Measurements from ENCODE around the gene BCO1. TPM values are rescaled to one million over a fixed set of nuclear protein-coding genes. Genes with fewer than 3 reads are reported as not detected.

Gene BCO1
- total RNA-seq, 1 donor, result not detected

DNA sequence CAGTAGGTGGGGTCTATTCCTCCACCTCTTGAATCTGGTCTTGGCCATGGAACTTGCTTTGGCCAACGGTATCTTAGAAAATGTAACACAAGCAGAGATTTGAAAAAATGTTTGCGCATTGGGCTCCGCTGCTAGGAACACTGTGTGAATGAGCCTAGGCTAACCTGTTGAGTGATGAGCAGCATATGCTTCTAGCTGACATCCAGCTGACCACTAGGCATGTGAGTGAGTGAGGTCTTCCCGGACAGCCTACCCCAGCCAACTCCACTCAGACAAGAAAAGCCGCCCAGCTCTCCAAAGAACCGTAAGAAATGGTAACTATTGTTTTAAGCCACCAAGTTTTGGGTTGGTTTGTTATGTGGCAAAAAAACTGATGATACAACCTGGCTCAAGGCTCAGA is 31.4 kb upstream of the BCO1 start:
- no peak overlapping the region for H2AFZ ChIP-seq (ENCODE audit: low read length)
- no peak for DNase-seq (ENCODE audit: insufficient read length, low spot score, missing footprints)
- H3K27me3 ChIP-seq (ENCODE audit: insufficient read depth, low read length), result peaks cover 29% of the 10 kb centered on the region
- no peaks in the 10 kb centered on the region for H4K20me1 ChIP-seq (ENCODE audit: insufficient read depth, low read length)
- H3K79me2 ChIP-seq (ENCODE audit: insufficient read depth, low read length), result no peaks in the 10 kb centered on the region
- no peak overlapping the region for H3K27ac ChIP-seq (ENCODE audit: low read depth, low read length)
- no peaks in the 10 kb centered on the region for H3K4me1 ChIP-seq (ENCODE audit: insufficient read depth, low read length)
- no peak overlapping the region for H3K4me3 ChIP-seq (ENCODE audit: insufficient read depth, low read length)
- no peaks in the 10 kb centered on the region for H3K9me3 ChIP-seq (ENCODE audit: low read depth, low read length)
- H3K4me2 ChIP-seq (ENCODE audit: insufficient read depth, low read length), result no peak overlapping the region
- no peaks in the 10 kb centered on the region for H3K36me3 ChIP-seq (ENCODE audit: insufficient read depth, low read length)
- TF ChIP-seq, protein P1, sequence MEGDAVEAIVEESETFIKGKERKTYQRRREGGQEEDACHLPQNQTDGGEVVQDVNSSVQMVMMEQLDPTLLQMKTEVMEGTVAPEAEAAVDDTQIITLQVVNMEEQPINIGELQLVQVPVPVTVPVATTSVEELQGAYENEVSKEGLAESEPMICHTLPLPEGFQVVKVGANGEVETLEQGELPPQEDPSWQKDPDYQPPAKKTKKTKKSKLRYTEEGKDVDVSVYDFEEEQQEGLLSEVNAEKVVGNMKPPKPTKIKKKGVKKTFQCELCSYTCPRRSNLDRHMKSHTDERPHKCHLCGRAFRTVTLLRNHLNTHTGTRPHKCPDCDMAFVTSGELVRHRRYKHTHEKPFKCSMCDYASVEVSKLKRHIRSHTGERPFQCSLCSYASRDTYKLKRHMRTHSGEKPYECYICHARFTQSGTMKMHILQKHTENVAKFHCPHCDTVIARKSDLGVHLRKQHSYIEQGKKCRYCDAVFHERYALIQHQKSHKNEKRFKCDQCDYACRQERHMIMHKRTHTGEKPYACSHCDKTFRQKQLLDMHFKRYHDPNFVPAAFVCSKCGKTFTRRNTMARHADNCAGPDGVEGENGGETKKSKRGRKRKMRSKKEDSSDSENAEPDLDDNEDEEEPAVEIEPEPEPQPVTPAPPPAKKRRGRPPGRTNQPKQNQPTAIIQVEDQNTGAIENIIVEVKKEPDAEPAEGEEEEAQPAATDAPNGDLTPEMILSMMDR (IDR thresholded peaks at IDR 0.05; ENCODE audit: extremely low read depth, low read depth, low read length), result no peak

- H3K36me3 ChIP-seq (ENCODE audit: insufficient read depth, low read length), result no peaks in the 10 kb centered on the region
- TF ChIP-seq, protein P1 (IDR thresholded peaks at IDR 0.05; ENCODE audit: extremely low read depth, low read depth, low read length), result no peak
- DNase-seq (ENCODE audit: insufficient read length, low spot score, missing footprints), result no peak
Observed at GRCh38 chr16:81210807-81211206, 27.7 kb upstream of the BCO1 start.

DNA sequence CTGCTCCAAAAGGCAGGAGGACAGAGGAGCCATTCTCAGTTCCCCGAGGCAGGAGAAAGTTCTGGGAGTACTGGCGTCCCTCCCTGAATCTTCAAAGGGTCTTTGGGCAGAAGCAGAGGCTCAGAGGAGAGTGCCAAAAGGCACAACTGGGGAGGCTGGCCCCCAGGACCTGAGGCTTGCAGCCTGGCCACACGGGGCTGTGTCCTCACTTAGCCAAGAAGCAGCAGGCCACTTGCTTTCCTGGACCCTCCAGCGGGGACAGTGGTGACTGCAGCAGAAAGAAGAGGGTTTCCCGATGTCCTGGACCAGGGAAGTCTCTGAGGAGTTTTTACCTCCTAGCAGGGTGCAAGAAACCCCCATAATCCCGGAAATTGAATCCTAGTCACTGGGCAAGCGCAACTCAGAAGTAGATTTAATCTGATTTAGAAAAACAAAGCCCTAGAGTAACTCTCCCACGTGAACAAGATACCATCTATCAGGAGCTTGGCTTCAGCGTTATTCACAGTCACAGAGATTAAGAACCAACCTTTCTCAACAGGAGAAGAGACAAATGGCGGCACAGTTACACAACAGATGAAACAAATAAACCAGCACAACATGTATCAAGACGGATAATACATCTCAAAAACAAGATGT is 25.5 kb upstream of the BCO1 start:
- TF ChIP-seq, protein P1 (IDR thresholded peaks at IDR 0.05; ENCODE audit: extremely low read depth, low read depth, low read length), result no peak
- DNase-seq (ENCODE audit: insufficient read length, low spot score, missing footprints), result no peak
- Histone ChIP-seq H3K36me3 (ENCODE audit: insufficient read depth, low read length) (no peaks in the 10 kb centered on the region), H3K4me1 (ENCODE audit: insufficient read depth, low read length) (no peaks in the 10 kb centered on the region), H3K4me2 (ENCODE audit: insufficient read depth, low read length) (no peak overlapping the region), H3K27me3 (ENCODE audit: insufficient read depth, low read length) (peaks cover 27% of the 10 kb centered on the region), H3K9me3 (ENCODE audit: low read depth, low read length) (no peaks in the 10 kb centered on the region), H3K27ac (ENCODE audit: low read depth, low read length) (no peak overlapping the region), H3K4me3 (ENCODE audit: insufficient read depth, low read length) (no peak overlapping the region), H3K79me2 (ENCODE audit: insufficient read depth, low read length) (no peaks in the 10 kb centered on the region), H4K20me1 (ENCODE audit: insufficient read depth, low read length) (no peaks in the 10 kb centered on the region), H2AFZ (ENCODE audit: low read length) (no peak overlapping the region)

More at GRCh38 chr16:81210807-81211206, 27.7 kb upstream of the BCO1 start:
- Histone ChIP-seq H3K27ac (ENCODE audit: low read depth, low read length) (no peak overlapping the region), H3K9me3 (ENCODE audit: low read depth, low read length) (no peaks in the 10 kb centered on the region), H4K20me1 (ENCODE audit: insufficient read depth, low read length) (no peaks in the 10 kb centered on the region), H3K79me2 (ENCODE audit: insufficient read depth, low read length) (no peaks in the 10 kb centered on the region), H3K4me1 (ENCODE audit: insufficient read depth, low read length) (no peaks in the 10 kb centered on the region), H3K4me2 (ENCODE audit: insufficient read depth, low read length) (no peak overlapping the region), H3K27me3 (ENCODE audit: insufficient read depth, low read length) (peaks cover 37% of the 10 kb centered on the region), H3K4me3 (ENCODE audit: insufficient read depth, low read length) (no peak overlapping the region), H2AFZ (ENCODE audit: low read length) (no peak overlapping the region)

GRCh38 chr16:81214745-81215166 is 23.7 kb upstream of the BCO1 start:
- TF ChIP-seq, protein P1 (IDR thresholded peaks at IDR 0.05; ENCODE audit: extremely low read depth, low read depth, low read length), result peak; percentile 50
- Histone ChIP-seq H3K4me2 (ENCODE audit: insufficient read depth, low read length) (no peak overlapping the region), H3K27me3 (ENCODE audit: insufficient read depth, low read length) (peaks cover 22% of the 10 kb centered on the region), H3K4me3 (ENCODE audit: insufficient read depth, low read length) (no peak overlapping the region), H3K4me1 (ENCODE audit: insufficient read depth, low read length) (no peaks in the 10 kb centered on the region), H3K27ac (ENCODE audit: low read depth, low read length) (no peak overlapping the region), H3K9me3 (ENCODE audit: low read depth, low read length) (no peaks in the 10 kb centered on the region), H3K36me3 (ENCODE audit: insufficient read depth, low read length) (no peaks in the 10 kb centered on the region), H4K20me1 (ENCODE audit: insufficient read depth, low read length) (no peaks in the 10 kb centered on the region), H2AFZ (ENCODE audit: low read length) (no peak overlapping the region), H3K79me2 (ENCODE audit: insufficient read depth, low read length) (no peaks in the 10 kb centered on the region)
- no peak for DNase-seq (ENCODE audit: insufficient read length, low spot score, missing footprints)

Measured in osteoblast (primary cell).